GM23338 (cell line): ENCODE data around the gene TXNDC15. TPM values are rescaled to one million over a fixed set of nuclear protein-coding genes. Genes with fewer than 3 reads are reported as not detected.

Experiments
- ATAC-seq: fragments of 200-7000 bp; cut with Tn5 transposase; 3 replicates; pipeline ENCODE4 v1.9.1; 2020
- DNase-seq: peaks from one replicate; pipeline ENCODE4 v3.0.0-alpha.2; 2015; ENCODE audit warnings: low spot score
- H2AFZ ChIP-seq: fragments of 200-600 bp; sonication (generic); 2 replicates; pipeline ENCODE4 v1.8.0; 2016; ENCODE audit warnings: antibody characterized with exemption, mild to moderate bottlenecking, moderate library complexity
- H3F3A ChIP-seq: fragments of 200-600 bp; sonication (generic); replicated peaks from 2 replicates; pipeline ENCODE4 v1.8.0; 2017; ENCODE audit warnings: antibody characterized with exemption, mixed run types, low read depth
- H3K27ac ChIP-seq: fragments of 200-600 bp; sonication (generic); 2 replicates; pipeline ENCODE4 v1.6.1; 2016; ENCODE audit warnings: low read depth
- H3K27me3 ChIP-seq: fragments of 200-600 bp; sonication (generic); 2 replicates; pipeline ENCODE4 v1.8.0; 2016; ENCODE audit warnings: mild to moderate bottlenecking, mixed run types, moderate library complexity; ENCODE audit not compliant: insufficient read depth
- H3K36me3 ChIP-seq: fragments of 200-600 bp; sonication (generic); 2 replicates; pipeline ENCODE4 v1.8.0; 2016; ENCODE audit warnings: mild to moderate bottlenecking; ENCODE audit not compliant: insufficient read depth
- H3K4me1 ChIP-seq: fragments of 200-600 bp; sonication (generic); 2 replicates; pipeline ENCODE4 v1.8.0; 2016; ENCODE audit warnings: mild to moderate bottlenecking, moderate library complexity; ENCODE audit not compliant: insufficient read depth
- H3K4me2 ChIP-seq: fragments of 200-600 bp; sonication (generic); 2 replicates; pipeline ENCODE4 v1.7.1; 2017; ENCODE audit warnings: mixed run types
- H3K4me3 ChIP-seq: fragments of 200-600 bp; sonication (generic); 2 replicates; pipeline ENCODE4 v1.6.1; 2016; ENCODE audit warnings: mixed run types
- H3K79me2 ChIP-seq: fragments of 200-600 bp; sonication (generic); replicated peaks from 2 replicates; pipeline ENCODE4 v1.8.0; 2017; ENCODE audit warnings: mild to moderate bottlenecking; ENCODE audit not compliant: insufficient read depth
- H3K9me2 ChIP-seq: fragments of 200-600 bp; sonication (generic); 2 replicates; pipeline ENCODE4 v1.8.0; 2017; ENCODE audit not compliant: insufficient read depth
- H4K20me1 ChIP-seq: fragments of 200-600 bp; sonication (generic); replicated peaks from 2 replicates; pipeline ENCODE4 v1.8.0; 2017; ENCODE audit warnings: mild to moderate bottlenecking; ENCODE audit not compliant: insufficient read depth
- H3K27ac Mint-ChIP-seq: 2 replicates; pipeline ENCODE4 v1.8.0; 2020; ENCODE audit warnings: inconsistent platforms, mild to moderate bottlenecking, moderate library complexity, mixed read lengths
- H3K27me3 Mint-ChIP-seq: 3 replicates; pipeline ENCODE4 v1.8.0; 2022; ENCODE audit warnings: low read depth, mild to moderate bottlenecking, moderate library complexity, mixed read lengths, inconsistent platforms; ENCODE audit not compliant: insufficient read depth, poor library complexity
- H3K36me3 Mint-ChIP-seq: 3 replicates; pipeline ENCODE4 v1.8.0; 2021; ENCODE audit warnings: low read depth, mild to moderate bottlenecking, inconsistent platforms, moderate library complexity, mixed read lengths
- H3K4me1 Mint-ChIP-seq: 3 replicates; pipeline ENCODE4 v1.8.0; 2020; ENCODE audit warnings: mild to moderate bottlenecking, inconsistent platforms, mixed read lengths
- H3K4me3 Mint-ChIP-seq: 3 replicates; pipeline ENCODE4 v1.8.0; 2021; ENCODE audit warnings: moderate library complexity, mild to moderate bottlenecking, inconsistent platforms, mixed read lengths
- H3K9me3 Mint-ChIP-seq: 3 replicates; pipeline ENCODE4 v1.8.0; 2020; ENCODE audit warnings: moderate library complexity, mild to moderate bottlenecking, inconsistent platforms, mixed read lengths
- CREB1 ChIP-seq: fragments of 250-450 bp; sonication (Bioruptor Pico); IDR thresholded peaks from 2 replicates; pipeline ENCODE4 v1.5.0; 2020; ENCODE audit warnings: low read depth, mild to moderate bottlenecking, moderate library complexity
- EZH2 ChIP-seq: fragments of 200-600 bp; sonication (generic); IDR thresholded peaks from one replicate; pipeline ENCODE4 v1.8.0; 2017; ENCODE audit warnings: antibody characterized with exemption, mild to moderate bottlenecking, low read depth; ENCODE audit not compliant: unreplicated experiment
- EZH2phosphoT487 ChIP-seq: fragments of 200-600 bp; sonication (generic); IDR thresholded peaks from one replicate; pipeline ENCODE4 v1.8.1; 2018; ENCODE audit warnings: antibody characterized with exemption; ENCODE audit not compliant: unreplicated experiment
- JUNB ChIP-seq: IDR thresholded peaks from one replicate; pipeline ENCODE4 v1.6.1; 2016; ENCODE audit warnings: antibody characterized with exemption; ENCODE audit not compliant: unreplicated experiment
- NANOG ChIP-seq: IDR thresholded peaks from 2 replicates; pipeline ENCODE4 v1.6.1; 2016; ENCODE audit warnings: antibody characterized with exemption, borderline replicate concordance
- ZNF114 ChIP-seq: fragments of 250-450 bp; sonication (Bioruptor Pico); IDR thresholded peaks from 2 replicates; pipeline ENCODE4 v1.5.0; 2020; ENCODE audit warnings: mild to moderate bottlenecking, moderate library complexity
- ZNF331 ChIP-seq: fragments of 250-450 bp; sonication (Bioruptor Pico); IDR thresholded peaks from 2 replicates; pipeline ENCODE4 v1.5.0; 2020; ENCODE audit warnings: low read depth, mild to moderate bottlenecking, moderate library complexity
- polyA plus RNA-seq: library from polyadenylated mRNA; unstranded; fragments of >200 nt; fragmentation: Nextera tagmentation; extraction: Ambion mirVana; gene quantifications from 2 replicates; pipeline ENCODE4 v1.2.1, GENCODE V29; 2016
- total RNA-seq: library from RNA; depleted of rRNA; stranded (reverse); fragments of >200 nt; shearing (Covaris generic); gene quantifications from 2 replicates; pipeline ENCODE4 v1.2.3, GENCODE V29; 2014
- TF ChIP-seq, protein P1 (sequence below), 2 experiments: fragments of 200-600 bp in 1 of 2; sonication (generic) in 1 of 2; conservative IDR thresholded peaks; 2 replicates each; pipeline versions ENCODE4 v1.5.1 to v1.6.1; 2016 to 2017; ENCODE audit warnings: antibody characterized with exemption in 2 of 2, low read depth in 2 of 2, mild to moderate bottlenecking in 2 of 2, moderate library complexity in 1 of 2
- TF ChIP-seq, protein P2 (sequence below): IDR thresholded peaks from 2 replicates; pipeline ENCODE4 v1.6.1; 2016; ENCODE audit warnings: antibody characterized with exemption

TXNDC15 gene
- total and polyA plus RNA-seq, 2 experiments from 2014 or later = 24.4 to 28.5 TPM

DNA sequence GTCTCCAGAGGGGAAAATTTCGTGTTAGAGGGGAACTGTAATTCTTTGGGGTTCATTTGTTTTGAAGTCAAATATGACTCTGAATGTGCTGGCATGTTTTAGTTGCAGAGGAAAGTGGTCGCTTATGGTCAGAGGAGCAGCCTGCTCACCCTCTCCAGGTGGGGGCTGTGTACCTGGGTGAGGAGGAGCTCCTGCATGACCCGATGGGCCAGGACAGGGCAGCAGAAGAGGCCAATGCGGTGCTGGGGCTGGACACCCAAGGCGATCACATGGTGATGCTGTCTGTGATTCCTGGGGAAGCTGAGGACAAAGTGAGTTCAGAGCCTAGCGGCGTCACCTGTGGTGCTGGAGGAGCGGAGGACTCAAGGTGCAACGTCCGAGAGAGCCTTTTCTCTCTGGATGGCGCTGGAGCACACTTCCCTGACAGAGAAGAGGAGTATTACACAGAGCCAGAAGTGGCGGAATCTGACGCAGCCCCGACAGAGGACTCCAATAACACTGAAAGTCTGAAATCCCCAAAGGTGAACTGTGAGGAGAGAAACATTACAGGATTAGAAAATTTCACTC, 13.5 kb downstream of the TXNDC15 start:
- no peak overlapping the region for H3K4me3 ChIP-seq
- peak; percentile 87 for ATAC-seq
- H3K4me1 Mint-ChIP-seq = no peaks in the 10 kb centered on the region
- no peaks in the 10 kb centered on the region for H3F3A ChIP-seq
- no peak overlapping the region for H2AFZ ChIP-seq
- peaks cover 15% of the 10 kb centered on the region; the same call in 2 of the 3 replicates for H3K36me3 Mint-ChIP-seq
- H3K4me2 ChIP-seq = no peak overlapping the region
- peak; percentile 46 for DNase-seq
- no peaks in the 10 kb centered on the region for H3K4me1 ChIP-seq
- TF ChIP-seq, protein P1, sequence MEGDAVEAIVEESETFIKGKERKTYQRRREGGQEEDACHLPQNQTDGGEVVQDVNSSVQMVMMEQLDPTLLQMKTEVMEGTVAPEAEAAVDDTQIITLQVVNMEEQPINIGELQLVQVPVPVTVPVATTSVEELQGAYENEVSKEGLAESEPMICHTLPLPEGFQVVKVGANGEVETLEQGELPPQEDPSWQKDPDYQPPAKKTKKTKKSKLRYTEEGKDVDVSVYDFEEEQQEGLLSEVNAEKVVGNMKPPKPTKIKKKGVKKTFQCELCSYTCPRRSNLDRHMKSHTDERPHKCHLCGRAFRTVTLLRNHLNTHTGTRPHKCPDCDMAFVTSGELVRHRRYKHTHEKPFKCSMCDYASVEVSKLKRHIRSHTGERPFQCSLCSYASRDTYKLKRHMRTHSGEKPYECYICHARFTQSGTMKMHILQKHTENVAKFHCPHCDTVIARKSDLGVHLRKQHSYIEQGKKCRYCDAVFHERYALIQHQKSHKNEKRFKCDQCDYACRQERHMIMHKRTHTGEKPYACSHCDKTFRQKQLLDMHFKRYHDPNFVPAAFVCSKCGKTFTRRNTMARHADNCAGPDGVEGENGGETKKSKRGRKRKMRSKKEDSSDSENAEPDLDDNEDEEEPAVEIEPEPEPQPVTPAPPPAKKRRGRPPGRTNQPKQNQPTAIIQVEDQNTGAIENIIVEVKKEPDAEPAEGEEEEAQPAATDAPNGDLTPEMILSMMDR (conservative IDR thresholded peaks at IDR 0.05; ENCODE audit: low read depth in 2 of 2) = peak in 1 of 2 experiments; percentile 20; a peak in 1 of 4 replicates
- TF ChIP-seq ZNF114 (no peak), ZNF331 (no peak), EZH2 (no peak), CREB1 (CRISPR knock-in tag) (no peak), EZH2phosphoT487 (no peak), JUNB (no peak)
- TF ChIP-seq, protein P2, sequence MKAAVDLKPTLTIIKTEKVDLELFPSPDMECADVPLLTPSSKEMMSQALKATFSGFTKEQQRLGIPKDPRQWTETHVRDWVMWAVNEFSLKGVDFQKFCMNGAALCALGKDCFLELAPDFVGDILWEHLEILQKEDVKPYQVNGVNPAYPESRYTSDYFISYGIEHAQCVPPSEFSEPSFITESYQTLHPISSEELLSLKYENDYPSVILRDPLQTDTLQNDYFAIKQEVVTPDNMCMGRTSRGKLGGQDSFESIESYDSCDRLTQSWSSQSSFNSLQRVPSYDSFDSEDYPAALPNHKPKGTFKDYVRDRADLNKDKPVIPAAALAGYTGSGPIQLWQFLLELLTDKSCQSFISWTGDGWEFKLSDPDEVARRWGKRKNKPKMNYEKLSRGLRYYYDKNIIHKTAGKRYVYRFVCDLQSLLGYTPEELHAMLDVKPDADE = no peak
- no peak overlapping the region for H3K27ac ChIP-seq
- H4K20me1 ChIP-seq = 0 out of 2 replicates have a peak, but pooled peaks cover 6% of the 10 kb centered on the region
- H3K9me2 ChIP-seq = no peaks in the 10 kb centered on the region
- peaks cover 4% of the 10 kb centered on the region; the same call in 2 of the 3 replicates for H3K9me3 Mint-ChIP-seq
- peak overlapping the region; percentile 73; the same call in 1 of the 2 replicates for H3K27ac Mint-ChIP-seq
- H3K36me3 ChIP-seq = peaks cover 4% of the 10 kb centered on the region; the same call in 1 of the 2 replicates
- no peak overlapping the region for H3K4me3 Mint-ChIP-seq
- H3K27me3 ChIP-seq = no peaks in the 10 kb centered on the region
- peaks cover 6% of the 10 kb centered on the region for H3K27me3 Mint-ChIP-seq
- H3K79me2 ChIP-seq = peaks cover 9% of the 10 kb centered on the region; the same call in 1 of the 2 replicates

DNA sequence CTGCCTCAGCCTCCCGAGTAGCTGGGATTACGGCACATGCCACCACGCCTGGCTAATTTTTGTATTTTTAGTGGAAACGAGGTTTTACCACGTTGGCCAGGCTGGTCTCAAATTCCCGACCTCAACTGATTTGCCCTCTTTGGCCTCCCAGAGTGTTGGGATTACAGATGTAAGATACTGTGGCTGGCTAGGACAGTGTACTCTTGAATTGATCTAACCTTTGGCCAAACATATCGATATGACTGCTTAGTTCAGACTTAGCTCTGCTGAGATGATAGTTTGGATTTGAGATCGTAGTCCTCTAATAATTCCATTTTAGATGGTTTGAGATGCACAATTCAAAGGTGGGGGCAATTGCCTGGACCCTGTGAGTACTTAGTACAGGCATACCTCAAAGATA, 15.2 kb downstream of the TXNDC15 start:
- Mint-ChIP-seq H3K27me3 (peaks cover 6% of the 10 kb centered on the region), H3K9me3 (no peaks in the 10 kb centered on the region), H3K27ac (no peak overlapping the region), H3K4me1 (peaks cover 9% of the 10 kb centered on the region; the same call in 2 of the 3 replicates), H3K36me3 (peaks cover 12% of the 10 kb centered on the region; the same call in 2 of the 3 replicates), H3K4me3 (no peak overlapping the region)
- no peaks in the 10 kb centered on the region for H3F3A ChIP-seq
- TF ChIP-seq CREB1 (CRISPR knock-in tag) = no peak
- TF ChIP-seq JUNB = no peak
- TF ChIP-seq NANOG = no peak
- no peak for TF ChIP-seq ZNF331
- no peak overlapping the region for H3K4me3 ChIP-seq
- peaks cover 9% of the 10 kb centered on the region; the same call in 1 of the 2 replicates for H3K79me2 ChIP-seq
- H3K36me3 ChIP-seq = peaks cover 4% of the 10 kb centered on the region; the same call in 1 of the 2 replicates
- no peak overlapping the region for H2AFZ ChIP-seq
- 0 out of 2 replicates have a peak, but pooled peaks cover 6% of the 10 kb centered on the region for H4K20me1 ChIP-seq
- ATAC-seq = no peak
- no peak overlapping the region for H3K4me2 ChIP-seq
- DNase-seq = no peak
- H3K27me3 ChIP-seq = no peaks in the 10 kb centered on the region
- H3K4me1 ChIP-seq = no peaks in the 10 kb centered on the region
- no peaks in the 10 kb centered on the region for H3K9me2 ChIP-seq
- no peak overlapping the region for H3K27ac ChIP-seq
